GM21619 (cell line): ENCODE data around the gene ITPR2.
"Not testable (repeated sequence)": the region's sequence is repeated elsewhere in the genome, so short reads cannot be mapped to it uniquely, and the experiment has no call there.

ENCODE experiments used
- ATAC-seq: cut with Tn5 transposase; IDR thresholded peaks from one replicate; pipeline ENCODE4 v1.9.1; 2021; ENCODE audit not compliant: unreplicated experiment

ITPR2 gene

DNA sequence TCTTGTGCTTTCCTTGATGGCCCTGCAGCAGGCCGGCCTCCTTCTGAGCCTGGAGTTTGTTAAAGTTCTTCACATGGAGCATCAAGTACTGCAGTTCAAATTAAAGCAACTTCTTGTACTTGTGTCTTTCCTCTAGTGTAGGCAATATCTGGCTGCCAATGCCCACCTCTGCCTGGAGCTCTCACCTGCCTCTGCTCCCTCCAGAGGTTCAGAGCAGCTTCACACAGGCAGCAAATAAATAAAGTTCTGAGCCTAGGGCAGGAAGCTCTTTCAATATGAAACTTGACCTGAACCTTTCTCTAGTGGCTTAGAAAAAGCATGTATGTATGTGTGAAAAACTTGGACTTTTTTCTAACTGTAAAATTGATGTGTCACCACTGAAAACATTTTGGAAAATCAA is 65.9 kb downstream of the ITPR2 start:
- ATAC-seq: no peak

DNA sequence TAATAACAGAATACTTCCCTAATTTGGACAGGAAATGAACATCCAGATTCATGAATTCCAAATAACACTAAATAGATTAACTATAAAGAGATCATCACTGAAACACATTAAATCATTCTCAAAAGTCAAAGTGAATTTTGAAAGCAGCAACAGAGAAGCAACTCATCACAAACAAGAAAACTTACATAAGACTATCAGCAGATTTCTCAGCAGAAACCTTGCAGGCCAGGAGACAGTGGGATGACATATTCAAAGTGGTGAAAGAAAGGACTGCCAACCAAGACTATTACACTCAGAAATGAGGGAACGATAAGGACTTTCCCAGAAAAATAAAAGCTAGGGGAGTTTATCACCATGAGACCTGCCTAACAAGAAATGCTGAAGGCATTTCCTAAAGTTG is 70.8 kb downstream of the ITPR2 start:
- ATAC-seq: no peak

DNA sequence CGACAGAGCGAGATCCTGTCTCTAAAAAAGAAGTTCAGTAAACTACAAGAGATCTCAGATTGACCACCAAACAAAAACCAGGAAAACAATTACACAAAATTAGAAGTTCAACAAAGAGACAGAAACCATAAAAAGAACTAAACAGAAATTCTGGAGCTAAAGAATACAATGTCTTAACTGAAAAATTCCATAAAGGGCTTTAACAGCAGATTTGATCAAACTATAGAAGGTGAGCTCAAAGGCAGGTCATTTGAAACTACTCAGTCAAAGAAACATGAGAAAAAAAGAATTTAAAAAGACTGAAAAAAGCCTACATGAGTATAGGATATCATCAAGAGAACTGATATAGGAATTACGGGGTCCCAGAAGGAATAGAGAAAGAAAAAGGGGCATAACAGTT is 71.2 kb downstream of the ITPR2 start:
- no peak for ATAC-seq

DNA sequence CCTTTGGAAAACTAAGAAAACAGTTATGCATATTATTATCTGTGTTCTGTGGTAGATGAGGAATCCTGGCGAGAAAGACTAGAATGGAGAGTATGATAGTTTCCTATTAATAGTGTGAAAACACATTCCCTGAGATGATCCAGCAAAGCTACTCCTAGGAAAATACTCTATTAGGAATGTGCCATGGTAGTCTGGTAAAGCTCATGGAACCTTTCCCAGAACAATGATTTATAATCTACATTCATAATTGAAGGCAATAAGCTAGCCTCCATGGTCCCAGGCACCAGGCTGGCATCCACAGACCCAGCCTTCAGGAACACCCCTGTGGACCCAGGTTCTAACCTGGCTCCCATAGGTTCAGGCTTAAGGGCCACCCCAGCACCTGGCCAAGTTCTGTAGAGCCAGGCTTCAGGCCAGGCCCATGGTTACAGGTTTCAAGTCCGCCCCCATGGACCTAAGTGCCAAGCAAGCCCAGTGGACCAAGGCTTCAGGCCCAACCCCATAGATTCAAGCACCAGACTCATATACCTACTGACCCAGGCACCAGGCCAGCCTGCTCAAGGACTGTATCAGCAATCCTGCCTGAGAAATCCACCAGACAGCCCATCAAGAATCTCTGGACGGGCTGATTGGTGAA is 72.2 kb downstream of the ITPR2 start:
- ATAC-seq: no peak

DNA sequence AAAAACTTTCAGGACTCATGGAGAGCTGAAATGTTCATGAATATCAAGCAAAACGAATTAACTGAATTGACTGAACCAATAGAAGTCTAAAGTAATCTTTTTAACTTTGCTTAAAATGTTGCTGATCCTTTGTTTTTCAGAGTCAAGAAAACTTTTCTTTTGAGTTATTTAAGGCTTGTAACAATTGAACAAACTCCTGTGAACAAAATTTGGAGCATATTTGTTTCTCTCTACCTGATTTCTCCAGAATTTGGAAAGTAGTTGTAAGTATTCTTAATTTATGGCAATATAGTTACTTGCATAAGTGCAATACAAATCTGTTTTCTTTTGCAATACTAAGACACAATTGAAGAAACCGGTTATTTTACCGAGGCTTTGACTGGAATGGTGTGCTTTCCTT is 77.6 kb downstream of the ITPR2 start:
- ATAC-seq: not testable (repeated sequence)

DNA sequence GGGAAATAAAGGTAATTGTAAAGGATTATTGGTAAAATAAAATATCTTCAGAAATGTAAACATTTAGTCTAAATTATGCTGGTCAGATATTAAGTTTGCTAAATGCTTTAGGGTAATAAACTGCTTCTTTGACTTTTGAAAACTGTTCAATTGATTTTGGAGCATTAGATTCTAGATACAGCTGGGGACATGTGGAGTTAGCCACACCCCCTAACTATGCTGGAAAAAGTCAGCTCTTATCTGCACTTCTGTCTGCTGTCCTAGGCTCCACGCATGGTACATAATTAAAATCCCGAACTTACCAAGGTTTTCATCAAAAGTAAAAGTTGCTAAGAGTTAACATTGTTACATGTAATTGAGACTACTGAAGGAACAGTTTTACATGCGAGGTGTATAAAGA is 78.8 kb downstream of the ITPR2 start:
- ATAC-seq: no peak

DNA sequence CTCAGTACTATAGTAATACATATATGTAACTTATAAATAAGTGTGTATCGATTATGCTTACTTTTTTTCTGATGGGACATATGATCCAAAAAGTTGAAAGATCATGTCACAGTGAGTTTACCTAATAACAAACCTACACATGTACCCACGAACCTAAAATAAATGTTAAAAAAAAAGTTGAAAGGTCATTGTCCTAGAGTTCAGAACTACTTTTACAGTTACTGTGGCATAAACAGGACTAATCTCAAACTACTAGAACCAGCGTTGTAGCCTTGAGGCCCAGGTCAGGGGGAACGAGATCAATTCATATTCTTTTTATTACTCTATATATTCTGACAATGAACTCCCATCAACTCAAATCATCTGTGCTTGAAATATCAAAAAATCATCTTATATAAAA is 81.8 kb downstream of the ITPR2 start:
- no peak for ATAC-seq

DNA sequence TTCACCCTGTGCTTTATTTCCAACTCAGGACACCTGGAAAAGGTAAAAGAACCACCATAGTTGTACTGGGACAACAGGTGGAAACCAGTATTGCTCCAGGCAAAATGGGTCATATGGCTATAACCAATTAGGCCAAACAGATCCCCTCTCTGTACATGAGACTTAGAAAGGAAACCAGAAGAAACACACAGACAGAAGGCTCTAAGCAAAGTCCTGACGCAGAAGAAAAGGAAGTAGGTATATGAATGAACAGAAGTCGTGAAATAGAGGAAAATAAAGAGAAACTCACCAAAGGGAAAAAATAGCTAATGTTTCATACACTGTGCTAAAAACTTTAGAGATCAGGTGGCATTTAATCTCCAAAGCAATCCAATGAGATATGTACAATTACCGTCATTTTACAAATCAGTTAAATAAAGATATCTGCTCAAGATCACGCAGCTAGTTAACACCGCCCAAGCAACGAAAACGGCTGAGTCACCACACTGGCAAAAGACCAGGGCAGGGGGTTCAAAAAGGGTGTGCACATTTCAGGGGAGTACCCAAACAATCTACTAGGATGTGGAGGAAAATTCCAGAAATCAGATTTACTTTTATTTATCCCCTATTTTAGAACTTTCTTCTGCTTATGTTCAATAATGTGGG is 82.3 kb downstream of the ITPR2 start:
- peak; percentile 42 for ATAC-seq

DNA sequence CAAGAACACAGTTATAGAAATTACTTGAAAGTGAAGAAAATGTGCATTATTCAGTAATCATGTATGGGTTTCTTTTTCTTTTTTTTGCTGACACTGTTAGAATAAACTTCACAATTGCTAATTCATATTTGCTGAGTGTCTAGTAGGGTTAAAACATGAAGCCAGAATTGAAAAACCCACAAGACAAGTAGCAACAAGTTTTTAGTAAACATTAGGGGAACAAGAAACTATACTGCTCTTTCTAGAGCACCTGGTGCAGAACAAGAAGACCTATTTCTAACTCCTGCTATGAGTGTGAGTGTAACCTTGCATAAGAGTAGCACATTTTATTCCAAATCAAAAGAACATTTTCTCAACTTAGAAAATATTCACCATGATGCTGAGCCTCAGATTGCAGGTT is 83.2 kb downstream of the ITPR2 start:
- ATAC-seq: peak; percentile 75

DNA sequence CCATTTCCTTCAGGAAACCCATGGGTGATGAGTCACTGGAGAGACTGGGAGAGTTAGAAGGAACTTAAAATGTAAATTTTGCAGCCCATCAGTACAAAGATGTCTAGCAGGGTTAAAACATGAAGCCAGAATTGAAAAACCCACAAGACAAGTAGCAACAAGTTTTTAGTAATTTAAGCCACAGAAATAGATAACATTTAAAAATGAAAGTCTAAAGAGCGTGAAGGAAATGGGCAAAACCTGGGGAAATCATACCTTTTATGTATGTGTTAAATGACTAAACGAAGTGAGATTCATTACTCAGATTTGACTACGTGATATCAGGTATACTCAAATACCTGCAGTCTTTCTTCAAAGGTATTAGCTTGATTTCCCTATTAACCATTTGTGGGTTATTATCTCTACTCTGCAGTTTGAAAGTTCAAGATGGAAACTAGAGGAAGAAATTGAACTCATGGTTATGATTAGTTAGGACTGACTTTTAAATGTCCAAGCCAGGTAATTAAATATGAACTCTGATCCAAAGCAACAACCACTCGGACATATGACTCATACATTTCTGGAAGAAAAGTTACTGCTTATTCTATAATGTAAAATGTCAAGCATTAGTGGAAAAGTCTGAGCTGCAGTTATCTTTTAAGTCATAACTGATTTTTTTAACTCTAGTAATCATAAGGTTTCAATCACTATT is 84.1 kb downstream of the ITPR2 start:
- ATAC-seq: peak; percentile 41

DNA sequence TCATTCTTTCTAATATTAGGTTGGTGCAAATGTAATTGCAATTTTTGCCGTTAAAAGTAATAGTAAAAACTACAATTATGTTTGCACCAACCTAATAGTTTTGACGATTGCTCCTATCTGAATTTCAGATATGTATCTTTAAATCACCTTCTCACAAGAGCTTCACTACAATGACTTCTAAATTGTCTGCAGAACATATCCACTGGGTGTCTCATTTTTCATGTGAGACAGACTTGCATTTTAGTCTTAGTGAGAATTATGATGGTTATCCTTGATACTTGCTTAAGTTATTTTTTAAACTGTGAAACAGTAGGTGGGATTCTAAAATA is 84.6 kb downstream of the ITPR2 start:
- ATAC-seq: peak; percentile 12

DNA sequence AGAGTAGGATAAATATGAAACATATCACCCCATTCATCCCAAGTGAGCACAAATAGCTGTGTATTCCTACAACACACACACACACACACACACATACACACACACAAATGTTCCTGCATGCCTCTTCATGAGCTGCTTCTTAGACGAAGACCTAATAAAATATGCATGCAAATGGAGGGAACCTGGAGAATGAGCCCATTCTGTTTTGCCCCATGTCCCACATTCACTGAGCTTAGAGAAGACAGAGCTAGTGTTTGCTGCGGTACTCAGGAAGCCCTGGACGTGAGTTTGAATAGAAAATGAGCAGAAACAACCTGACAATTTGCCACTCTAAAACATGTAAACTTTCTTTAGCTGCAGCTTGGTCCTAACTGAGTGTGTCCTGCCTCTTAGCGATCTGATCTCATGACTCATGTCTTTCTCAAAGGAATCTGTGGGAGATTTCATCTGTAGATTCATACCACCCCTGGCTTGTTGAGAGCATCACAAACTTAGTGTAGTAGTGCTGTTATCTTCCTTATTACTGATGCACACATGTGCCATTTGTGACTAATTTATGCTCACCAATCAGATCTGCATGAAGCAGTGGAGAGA is 86.8 kb downstream of the ITPR2 start:
- no peak for ATAC-seq

DNA sequence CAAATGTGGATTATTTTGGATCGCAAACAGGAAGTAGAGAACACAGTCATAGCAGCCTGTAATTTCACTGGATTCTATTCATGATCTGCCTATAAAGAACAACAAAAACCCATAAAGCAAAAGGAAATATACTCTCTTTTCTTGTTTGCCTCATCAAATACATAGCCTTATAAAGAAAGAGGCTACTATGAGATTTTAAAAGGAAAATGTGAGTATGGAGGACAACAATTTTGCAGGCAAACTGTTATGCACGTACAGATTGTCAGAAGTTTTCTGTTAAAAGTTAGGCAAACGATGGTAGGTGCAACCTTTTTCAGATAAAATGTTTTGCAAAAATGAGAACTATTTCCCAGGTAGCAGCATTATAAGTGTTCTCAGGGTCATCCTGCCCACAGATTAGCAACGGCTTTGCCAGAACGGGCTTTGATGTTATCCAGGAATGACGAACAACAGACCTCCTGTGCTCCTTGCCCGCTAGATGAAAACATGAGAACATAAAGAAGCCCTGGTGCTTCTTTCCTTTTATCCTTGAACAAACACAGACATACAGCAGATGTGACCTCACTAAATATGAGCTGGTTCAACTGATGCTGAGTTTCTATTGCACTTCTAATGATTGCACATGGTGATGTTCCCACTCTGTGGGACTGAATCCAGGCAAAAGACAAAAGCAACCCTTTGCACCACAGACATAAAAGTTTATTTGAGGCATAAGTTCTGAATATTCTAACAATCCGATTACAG is 88.1 kb downstream of the ITPR2 start:
- no peak for ATAC-seq

DNA sequence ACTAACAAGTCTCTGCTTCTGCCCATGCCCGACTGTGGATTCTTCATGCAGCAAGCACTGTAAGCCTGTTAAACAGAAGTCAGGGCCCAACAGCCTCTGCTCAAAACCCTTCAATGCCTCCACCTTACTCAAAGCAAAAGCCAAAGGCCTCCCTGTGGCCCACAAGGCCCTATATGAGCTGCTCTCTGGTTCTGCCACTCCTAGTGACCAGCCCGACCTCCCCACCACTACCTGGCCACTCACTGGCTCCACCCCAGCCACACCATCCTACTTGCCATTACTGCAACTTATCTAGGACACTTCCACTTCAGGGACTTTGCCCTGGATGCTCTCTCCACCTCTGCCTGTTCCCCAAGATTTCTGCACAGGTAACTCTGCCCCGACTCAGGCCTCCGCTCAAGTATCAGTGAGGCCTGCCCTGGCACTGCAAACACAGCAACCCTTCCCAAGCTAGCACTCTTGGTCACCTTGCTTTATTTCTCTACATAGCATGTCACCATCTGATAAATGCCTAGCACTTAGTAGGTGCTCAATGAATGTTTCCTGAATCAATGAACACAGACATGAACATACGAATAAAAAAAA is 88.9 kb downstream of the ITPR2 start:
- no peak for ATAC-seq

DNA sequence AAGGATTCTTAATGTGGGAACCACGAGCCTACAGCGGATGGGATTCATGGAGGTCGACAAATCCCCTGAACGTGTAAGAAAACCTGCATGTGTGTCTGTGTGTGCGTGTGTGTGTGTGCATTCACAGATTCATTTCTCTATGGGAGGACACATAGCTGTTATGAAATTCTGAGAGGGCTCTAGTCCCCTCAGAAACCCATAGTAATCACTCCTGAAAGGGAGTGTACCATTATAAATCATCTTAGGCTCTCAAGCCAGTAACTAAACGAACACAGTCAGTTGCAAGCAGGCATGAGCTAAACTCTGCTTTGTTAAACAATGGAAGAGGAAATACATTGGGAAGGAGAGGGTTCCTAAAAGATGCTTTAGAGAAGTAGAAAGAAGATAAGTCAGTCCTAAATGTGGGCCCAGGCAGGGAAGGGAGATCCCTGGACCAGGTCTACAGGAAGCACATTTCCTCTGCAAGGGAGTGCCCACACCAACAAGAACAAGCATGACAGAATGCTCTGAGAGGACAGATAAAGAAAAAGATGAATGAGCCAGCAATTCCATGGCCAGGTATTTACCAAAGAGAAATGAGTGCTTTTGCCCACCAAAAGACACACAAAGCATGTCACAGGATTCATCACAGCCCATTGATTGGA is 91.3 kb downstream of the ITPR2 start:
- ATAC-seq: no peak

DNA sequence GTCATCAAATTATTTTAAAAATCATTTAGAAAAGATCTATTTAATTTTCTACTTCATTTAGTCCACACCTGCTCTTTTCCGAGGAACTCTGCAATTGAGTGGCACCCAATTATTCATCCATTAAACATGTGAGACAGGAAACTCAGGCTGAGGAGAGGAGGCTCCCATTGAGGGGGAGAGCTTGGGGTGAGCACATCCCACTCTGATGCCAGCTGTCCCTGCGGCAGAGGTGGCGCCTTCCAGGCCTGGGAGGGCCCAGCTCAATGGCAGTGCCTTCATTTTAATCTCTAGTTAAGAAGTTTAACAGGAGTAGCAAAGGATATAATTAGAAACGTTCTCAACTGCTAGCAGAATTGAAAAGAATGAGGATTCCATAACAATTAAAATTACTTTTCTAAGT is 92.0 kb downstream of the ITPR2 start:
- no peak for ATAC-seq

DNA sequence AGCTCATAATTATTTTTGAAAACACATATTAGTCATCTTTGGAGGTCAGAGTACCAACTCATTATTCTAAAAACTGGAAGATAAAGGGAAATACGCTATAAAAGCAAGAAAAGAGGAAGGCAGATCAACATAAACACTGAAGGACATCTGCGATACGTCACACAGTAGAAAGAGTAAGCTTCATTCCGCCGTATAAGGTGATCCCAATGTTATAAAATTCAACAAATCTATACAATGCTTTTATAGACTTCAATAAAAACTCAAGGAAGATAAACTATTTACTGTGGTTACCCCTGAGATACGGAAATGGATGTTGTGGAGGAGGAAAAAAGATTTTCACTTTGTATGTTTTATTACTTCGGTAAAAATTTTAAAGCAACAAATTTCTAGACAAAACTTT is 92.6 kb downstream of the ITPR2 start:
- no peak for ATAC-seq

DNA sequence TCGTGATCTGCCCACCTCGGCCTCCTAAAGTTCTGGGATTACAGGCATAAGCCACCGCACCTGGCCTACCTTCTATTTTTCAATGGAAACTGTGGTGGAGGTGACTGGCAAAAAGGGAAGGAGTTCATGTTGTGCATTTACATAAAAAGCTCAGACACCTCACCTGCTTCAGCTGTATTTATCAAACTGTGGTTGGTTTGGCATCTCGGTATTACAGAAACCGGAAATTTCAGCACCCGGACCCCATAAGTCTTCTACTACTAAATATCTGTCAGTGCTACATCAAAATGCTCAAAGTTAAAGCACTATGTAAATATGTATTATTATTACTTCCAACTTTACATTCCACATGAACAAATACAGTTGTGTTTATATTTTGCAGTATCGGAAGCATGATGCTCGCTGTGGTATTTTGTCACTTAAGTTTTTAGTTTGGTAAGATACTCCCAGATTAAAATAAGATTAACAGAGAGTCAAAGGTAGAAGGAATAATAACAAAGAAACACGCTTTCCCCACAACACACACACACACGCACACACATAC is 95.4 kb downstream of the ITPR2 start:
- no peak for ATAC-seq

DNA sequence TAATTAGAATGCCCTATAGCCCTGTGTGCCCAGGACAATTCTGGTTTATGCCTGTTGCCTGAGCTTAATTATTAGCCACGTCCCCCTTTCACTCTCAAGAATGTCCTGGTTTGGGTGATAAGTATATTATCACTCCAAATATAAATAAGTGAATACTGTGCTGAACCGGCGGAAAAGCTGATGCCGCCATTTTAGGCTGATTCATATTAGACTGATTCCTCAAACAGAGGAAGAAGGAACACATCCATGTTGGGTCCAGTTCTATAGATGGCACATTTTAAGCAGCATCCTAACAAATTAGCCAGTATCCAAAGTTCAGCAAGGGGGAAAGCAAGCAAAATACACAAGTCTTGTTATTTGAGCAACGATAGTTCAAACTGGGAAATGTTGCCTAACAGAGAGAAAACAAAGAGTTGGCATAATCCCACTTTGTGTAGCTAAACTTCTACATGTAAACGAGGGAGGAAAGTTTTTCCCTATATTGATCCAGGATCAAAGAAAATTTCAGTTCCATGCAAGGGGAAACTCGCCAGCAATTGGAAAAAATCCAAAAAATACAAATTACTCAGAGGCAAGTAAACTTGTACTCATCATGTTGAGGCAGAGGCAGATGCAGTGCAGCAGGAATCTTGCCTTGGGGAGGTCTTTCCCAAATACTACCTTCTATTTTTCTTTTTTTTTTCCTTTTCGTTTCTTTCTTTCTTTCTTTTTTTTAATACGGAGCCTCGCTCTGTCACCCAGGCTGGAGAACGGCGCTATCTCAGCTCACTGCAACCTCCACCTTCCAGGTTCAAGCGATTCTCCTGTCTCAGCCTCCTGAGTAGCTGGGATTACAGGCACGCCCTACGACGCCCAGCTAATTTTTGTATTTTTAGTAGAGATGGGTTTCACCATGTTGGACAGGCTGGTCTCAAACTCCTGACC is 96.2 kb downstream of the ITPR2 start:
- no peak for ATAC-seq
